ENCODE measurements around the gene DNAJA1.

The DNAJA1 gene

DNA sequence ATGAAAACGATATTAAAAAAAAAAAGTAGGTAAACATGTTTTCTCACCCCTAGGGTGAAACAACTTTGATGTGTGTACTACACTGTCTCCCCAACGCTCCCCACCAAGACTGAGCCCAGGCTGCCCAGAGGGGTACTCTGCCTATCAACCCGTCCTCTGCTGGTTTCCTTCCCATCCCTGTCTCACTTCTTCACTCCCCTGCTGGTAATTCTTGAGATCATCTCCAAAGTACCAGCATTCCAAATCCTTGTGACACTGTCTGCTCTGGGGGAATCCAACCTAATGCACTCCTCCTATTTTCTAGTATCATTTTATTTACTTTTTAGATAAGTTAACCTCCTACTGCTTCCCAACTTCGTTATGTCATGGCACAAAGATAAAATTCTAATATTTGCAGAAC lies 17.3 kb upstream of the DNAJA1 start:
- TF ChIP-seq, protein P1, sequence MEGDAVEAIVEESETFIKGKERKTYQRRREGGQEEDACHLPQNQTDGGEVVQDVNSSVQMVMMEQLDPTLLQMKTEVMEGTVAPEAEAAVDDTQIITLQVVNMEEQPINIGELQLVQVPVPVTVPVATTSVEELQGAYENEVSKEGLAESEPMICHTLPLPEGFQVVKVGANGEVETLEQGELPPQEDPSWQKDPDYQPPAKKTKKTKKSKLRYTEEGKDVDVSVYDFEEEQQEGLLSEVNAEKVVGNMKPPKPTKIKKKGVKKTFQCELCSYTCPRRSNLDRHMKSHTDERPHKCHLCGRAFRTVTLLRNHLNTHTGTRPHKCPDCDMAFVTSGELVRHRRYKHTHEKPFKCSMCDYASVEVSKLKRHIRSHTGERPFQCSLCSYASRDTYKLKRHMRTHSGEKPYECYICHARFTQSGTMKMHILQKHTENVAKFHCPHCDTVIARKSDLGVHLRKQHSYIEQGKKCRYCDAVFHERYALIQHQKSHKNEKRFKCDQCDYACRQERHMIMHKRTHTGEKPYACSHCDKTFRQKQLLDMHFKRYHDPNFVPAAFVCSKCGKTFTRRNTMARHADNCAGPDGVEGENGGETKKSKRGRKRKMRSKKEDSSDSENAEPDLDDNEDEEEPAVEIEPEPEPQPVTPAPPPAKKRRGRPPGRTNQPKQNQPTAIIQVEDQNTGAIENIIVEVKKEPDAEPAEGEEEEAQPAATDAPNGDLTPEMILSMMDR (IDR thresholded peaks at IDR 0.05; ENCODE audit: insufficient read depth, missing control alignments), result no peak
- DNase-seq (ENCODE audit: insufficient read length, low spot score) (no peak), FAIRE-seq (no peak)

DNA sequence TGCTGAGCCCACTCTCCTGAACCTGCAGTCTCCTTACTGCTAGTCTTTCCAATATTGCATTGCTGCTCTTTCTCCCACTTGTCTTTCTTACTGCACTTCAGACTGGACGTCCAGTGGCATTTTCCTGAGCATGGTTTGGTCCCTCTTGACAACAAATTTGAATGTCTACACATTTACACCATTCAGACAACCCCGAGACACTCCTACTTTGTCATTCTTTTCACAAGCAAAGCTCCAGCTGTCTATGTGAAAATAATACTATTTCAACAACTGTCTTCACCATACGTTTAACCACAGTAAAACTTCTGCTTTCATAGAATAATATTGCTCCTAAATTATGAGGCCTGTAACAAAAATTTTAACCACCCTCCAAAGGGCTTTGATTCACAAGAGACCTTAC lies 13.2 kb upstream of the DNAJA1 start:
- TF ChIP-seq, protein P1 (IDR thresholded peaks at IDR 0.05; ENCODE audit: insufficient read depth, missing control alignments), result no peak
- FAIRE-seq (no peak), DNase-seq (ENCODE audit: insufficient read length, low spot score) (no peak)

DNA sequence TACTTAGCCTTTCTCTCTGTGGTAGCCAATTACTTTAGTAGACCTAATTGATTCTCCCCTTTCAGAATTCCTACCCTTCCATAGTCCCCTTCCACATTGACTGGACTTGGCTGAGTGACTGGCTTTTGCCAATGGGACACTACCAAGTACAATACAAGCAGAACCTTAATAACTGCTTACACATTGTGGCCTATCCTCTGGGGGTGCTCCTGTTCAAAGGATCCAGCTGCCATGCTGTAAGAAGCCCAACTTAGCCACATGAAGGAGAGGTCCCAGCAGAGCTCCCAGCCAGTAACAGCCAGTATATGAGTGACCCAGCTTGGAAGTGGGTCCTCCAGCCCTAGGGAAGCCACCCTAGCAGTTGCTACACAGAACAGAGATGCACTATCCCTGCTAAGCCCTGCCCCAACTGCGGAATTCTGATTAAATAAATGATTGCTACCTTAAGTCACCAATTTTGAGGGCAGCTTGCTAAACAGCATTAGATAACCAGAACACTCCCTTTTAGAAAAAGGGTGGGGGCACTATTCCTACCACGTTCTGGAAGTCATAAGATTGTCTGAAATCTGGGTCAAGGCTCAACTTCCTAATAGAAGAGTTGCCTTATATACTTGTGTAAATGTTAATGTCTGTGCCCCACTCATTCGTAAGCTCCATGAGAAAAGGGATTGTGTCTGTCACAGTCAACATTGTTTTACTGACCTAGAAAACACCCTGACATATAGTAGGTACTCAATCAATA lies 12.6 kb upstream of the DNAJA1 start:
- DNase-seq (ENCODE audit: insufficient read length, low spot score) (no peak), FAIRE-seq (no peak)
- TF ChIP-seq, protein P1 (IDR thresholded peaks at IDR 0.05; ENCODE audit: insufficient read depth, missing control alignments), result no peak

- FAIRE-seq (no peak), DNase-seq (ENCODE audit: insufficient read length, low spot score) (no peak)
- TF ChIP-seq, protein P1 (IDR thresholded peaks at IDR 0.05; ENCODE audit: insufficient read depth, missing control alignments), result no peak
Observed at GRCh38 chr9:33013962-33014664, 11.0 kb upstream of the DNAJA1 start.

- DNase-seq (ENCODE audit: insufficient read length, low spot score) (no peak), FAIRE-seq (no peak)
- TF ChIP-seq, protein P1 (IDR thresholded peaks at IDR 0.05; ENCODE audit: insufficient read depth, missing control alignments), result no peak
Observed at GRCh38 chr9:33014665-33015014, 10.4 kb upstream of the DNAJA1 start.

- TF ChIP-seq, protein P1 (IDR thresholded peaks at IDR 0.05; ENCODE audit: insufficient read depth, missing control alignments), result no peak
- FAIRE-seq (no peak), DNase-seq (ENCODE audit: insufficient read length, low spot score) (no peak)
Observed at GRCh38 chr9:33017283-33018041, 7.6 kb upstream of the DNAJA1 start.

All from D721Med (cell line).